Epithelial cell of esophagus (primary cell): Measurements from ENCODE around the gene IL22.

Experiments
- DNase-seq: peaks from one replicate; pipeline ENCODE4 v3.0.0; 2010; ENCODE audit warnings: low read depth
- H3K4me3 ChIP-seq: 2 replicates; pipeline ENCODE4 v1.5.1; 2011; ENCODE audit warnings: mild to moderate bottlenecking, low read length, control low read depth
- TF ChIP-seq, protein P1 (sequence below): IDR thresholded peaks from 2 replicates; pipeline ENCODE4 v1.5.1; 2011; ENCODE audit warnings: low read depth, mild to moderate bottlenecking, low read length, control low read depth, inconsistent platforms; ENCODE audit not compliant: insufficient read depth; ENCODE audit errors: missing control alignments

Gene IL22

DNA sequence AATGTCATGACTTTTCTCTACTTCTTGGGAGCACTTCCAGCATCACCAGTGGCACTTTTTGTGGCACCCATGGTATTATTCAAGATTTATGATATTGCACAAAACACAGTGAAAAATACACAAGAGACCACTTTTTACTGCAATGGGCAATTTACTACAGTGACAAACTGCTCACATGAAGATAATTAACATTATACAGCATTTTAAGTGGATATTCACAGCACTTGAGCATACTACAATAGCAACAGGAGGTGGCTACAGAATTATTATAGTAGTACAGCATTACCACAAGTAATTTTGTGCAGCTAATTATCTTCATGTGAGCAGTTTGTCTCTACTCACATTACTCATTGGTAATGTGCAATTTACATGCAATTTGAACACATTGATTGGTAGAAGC lies 46.1 kb downstream of the IL22 start:
- H3K4me3 ChIP-seq = no peak overlapping the region
- TF ChIP-seq, protein P1, sequence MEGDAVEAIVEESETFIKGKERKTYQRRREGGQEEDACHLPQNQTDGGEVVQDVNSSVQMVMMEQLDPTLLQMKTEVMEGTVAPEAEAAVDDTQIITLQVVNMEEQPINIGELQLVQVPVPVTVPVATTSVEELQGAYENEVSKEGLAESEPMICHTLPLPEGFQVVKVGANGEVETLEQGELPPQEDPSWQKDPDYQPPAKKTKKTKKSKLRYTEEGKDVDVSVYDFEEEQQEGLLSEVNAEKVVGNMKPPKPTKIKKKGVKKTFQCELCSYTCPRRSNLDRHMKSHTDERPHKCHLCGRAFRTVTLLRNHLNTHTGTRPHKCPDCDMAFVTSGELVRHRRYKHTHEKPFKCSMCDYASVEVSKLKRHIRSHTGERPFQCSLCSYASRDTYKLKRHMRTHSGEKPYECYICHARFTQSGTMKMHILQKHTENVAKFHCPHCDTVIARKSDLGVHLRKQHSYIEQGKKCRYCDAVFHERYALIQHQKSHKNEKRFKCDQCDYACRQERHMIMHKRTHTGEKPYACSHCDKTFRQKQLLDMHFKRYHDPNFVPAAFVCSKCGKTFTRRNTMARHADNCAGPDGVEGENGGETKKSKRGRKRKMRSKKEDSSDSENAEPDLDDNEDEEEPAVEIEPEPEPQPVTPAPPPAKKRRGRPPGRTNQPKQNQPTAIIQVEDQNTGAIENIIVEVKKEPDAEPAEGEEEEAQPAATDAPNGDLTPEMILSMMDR = no peak
- no peak for DNase-seq

DNA sequence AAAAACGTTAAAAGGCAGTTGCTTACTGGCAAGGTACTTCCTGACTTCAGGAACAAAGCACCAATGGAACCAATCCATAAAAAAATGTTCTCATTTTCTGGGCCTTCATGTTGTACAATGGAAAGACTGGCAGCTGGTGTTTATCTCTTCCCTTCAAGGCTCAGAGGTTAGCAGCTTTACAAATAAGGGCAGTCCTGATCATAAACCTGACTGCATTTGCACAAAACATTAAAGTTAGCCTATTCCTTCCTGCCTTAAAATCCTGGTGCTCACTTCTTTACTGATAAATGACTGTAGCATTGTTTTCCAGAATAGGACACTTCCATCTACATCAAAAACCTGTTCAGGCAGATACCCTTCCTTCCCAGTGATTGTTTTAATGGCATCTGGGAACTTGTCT lies 47.0 kb downstream of the IL22 start:
- TF ChIP-seq, protein P1 = no peak
- peak; percentile 12 for DNase-seq
- no peak overlapping the region for H3K4me3 ChIP-seq

DNA sequence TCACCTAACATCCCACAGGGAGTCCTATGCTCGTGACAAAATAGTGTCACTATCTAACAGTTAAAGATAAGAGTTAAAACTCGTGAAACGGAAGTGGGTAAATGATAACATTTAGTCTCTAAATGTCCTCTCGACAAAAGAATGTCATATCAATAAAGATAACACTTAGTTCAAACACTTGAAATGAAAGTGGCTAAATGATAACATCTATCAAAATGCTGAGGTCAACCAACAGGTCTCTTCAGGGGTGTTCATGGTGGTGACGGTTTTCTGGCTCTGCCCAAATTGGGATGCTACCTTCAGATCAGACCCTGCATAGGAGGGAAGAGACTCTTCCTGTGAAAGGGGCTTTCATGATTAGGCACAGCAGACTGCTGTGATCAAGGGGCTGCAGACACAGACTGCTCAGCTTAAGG lies 49.9 kb downstream of the IL22 start:
- H3K4me3 ChIP-seq = no peak overlapping the region
- TF ChIP-seq, protein P1 = no peak
- no peak for DNase-seq

DNA sequence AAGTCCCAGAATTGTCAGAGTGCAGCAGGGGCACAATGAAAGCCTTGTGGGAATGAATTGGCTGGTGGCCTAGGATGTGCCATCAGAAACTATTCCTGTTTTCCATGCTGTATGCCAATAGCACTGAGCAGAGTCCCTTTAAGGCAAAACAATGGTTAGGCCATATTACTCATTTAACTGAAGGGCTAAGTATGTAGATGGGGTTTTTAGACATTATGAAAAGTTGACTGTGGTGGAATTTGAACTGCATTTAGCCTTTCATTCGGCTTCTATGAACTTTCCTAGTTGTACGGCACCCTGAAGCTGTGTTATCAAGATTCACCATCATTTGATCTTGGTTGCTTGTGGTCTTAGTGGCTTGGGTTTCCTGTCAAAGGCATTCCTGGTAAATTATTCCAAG lies 52.5 kb downstream of the IL22 start:
- TF ChIP-seq, protein P1 = no peak
- DNase-seq = no peak

DNA sequence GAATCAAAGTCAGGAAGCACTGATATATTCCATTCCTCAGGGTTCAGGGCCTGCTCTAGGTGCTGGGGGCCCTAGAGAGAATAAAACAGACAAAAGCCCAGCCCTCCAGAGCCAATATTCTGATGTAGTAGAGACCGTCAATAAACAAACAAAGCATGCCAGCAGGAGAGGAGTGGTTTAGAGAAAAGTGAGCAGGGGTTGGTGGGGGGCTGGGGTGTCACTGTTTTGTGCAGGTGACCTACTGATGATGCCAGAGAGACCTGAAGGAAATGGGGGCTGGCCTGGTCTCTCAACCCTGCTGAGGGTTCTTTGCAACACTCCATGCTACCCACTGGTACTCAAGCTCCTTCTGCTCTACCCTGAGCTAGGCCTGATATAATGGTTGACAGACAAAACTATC lies 54.3 kb downstream of the IL22 start:
- H3K4me3 ChIP-seq = no peak overlapping the region
- TF ChIP-seq, protein P1 = no peak
- DNase-seq = no peak

More for the DNA sequence above, 52.5 kb downstream of the IL22 start:
- H3K4me3 ChIP-seq = no peak overlapping the region

DNA sequence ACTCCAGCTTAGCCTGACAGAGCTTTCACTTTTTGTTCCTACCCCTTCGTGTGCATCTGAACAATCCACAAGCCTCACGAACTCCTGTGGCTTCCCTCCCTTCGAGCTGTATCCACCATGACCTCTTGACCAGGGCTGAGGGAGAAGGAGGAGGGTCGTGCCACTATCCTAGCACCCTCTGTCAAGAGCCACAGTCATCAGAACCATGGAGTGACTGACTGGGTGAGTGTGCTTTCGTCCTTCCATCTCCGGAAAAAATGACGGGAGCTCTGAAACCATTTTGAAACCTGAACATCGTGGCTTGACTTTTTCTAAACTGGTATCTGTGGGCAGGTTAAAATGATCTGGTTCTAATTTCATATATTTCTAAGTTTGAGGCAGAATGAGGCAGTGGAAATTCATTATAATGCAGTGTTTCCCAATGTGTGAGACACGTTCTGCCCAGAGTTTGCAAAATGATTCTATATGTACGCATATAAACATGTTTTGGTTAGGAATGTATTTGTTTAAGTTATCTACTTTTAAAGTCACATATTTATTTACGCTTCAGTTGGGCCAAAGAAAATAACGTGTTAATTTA lies 54.8 kb downstream of the IL22 start:
- DNase-seq = no peak
- TF ChIP-seq, protein P1 = no peak
- H3K4me3 ChIP-seq = no peak overlapping the region
